NT2/D1 (cell line): ENCODE data around the gene PCCB.
A peak's percentile ranks its signal among the peaks of the same experiment; 100 is the strongest.
"Not testable (repeated sequence)": the region's sequence is repeated elsewhere in the genome, so short reads cannot be mapped to it uniquely, and the experiment has no call there.

Source experiments
- DNase-seq: peaks from one replicate; pipeline ENCODE4 v3.0.0-alpha.2; 2011; ENCODE audit warnings: low read depth, low spot score
- H3K27me3 ChIP-seq: 2 replicates; pipeline ENCODE4 v1.6.0; 2011; ENCODE audit warnings: mild to moderate bottlenecking; ENCODE audit not compliant: insufficient read length, insufficient read depth
- H3K36me3 ChIP-seq: 2 replicates; pipeline ENCODE4 v1.6.1; 2011; ENCODE audit warnings: mild to moderate bottlenecking, low read length, mixed read lengths; ENCODE audit not compliant: insufficient read depth, insufficient read length
- H3K4me1 ChIP-seq: 2 replicates; pipeline ENCODE4 v1.5.1; 2011; ENCODE audit not compliant: insufficient read depth, insufficient read length
- H3K4me3 ChIP-seq: 2 replicates; pipeline ENCODE4 v1.5.1; 2011; ENCODE audit warnings: low read depth; ENCODE audit not compliant: insufficient read length
- H3K9ac ChIP-seq: 2 replicates; pipeline ENCODE4 v1.6.0; 2011; ENCODE audit warnings: low read depth; ENCODE audit not compliant: insufficient read length
- H3K9me3 ChIP-seq: 2 replicates; pipeline ENCODE4 v1.5.1; 2011; ENCODE audit warnings: mild to moderate bottlenecking, low read length; ENCODE audit not compliant: insufficient read depth
- SUZ12 ChIP-seq: IDR thresholded peaks from 2 replicates; pipeline ENCODE4 v1.6.1; 2011; ENCODE audit not compliant: insufficient read length, insufficient read depth; ENCODE audit errors: extremely low read depth
- YY1 ChIP-seq: IDR thresholded peaks from 2 replicates; pipeline ENCODE4 v1.6.1; 2011; ENCODE audit not compliant: insufficient read length, insufficient read depth
- ZNF274 ChIP-seq: IDR thresholded peaks from 2 replicates; pipeline ENCODE4 v1.6.1; 2011; ENCODE audit warnings: mild to moderate bottlenecking, low read depth, low read length

PCCB gene

GRCh38 chr3:136249593-136249992 is 547 bp upstream of the PCCB start:
- TF ChIP-seq ZNF274 (no peak), SUZ12 (no peak), YY1 (no peak)
- Histone ChIP-seq H3K27me3 (no peaks in the 10 kb centered on the region), H3K9ac (peak overlapping the region; percentile 96), H3K9me3 (no peaks in the 10 kb centered on the region), H3K4me3 (peak overlapping the region; percentile 80), H3K36me3 (no peaks in the 10 kb centered on the region), H3K4me1 (peaks cover 10% of the 10 kb centered on the region)
- no peak for DNase-seq

DNA sequence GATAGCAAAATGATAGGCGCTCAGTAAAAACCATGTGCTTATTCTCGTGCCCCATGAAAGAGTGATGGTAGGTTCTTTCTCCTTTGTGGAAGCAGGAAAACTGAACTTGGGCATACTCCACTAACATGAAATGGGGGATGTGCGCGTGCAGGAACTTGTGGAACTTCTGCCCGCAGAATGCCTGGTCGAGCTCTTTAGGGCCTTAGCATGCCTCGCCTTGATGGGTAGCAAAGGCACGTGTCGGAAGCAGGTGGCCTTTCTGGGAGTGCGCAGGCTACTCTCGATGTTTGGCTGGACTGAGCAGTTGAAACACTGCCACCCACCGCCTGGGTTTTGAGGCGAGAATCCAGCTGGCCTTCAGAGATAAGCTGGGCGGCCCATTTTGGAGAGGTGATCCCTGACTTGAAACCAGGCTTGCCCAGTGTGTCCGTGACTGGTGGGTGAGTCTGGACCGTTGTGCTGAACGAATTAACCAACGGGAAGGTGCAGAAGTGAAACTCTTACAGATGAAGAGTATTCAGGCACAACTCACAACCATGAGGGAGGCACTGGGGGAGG is 842 bp downstream of the PCCB start:
- DNase-seq = no peak
- TF ChIP-seq ZNF274 (no peak), SUZ12 (no peak), YY1 (no peak)

DNA sequence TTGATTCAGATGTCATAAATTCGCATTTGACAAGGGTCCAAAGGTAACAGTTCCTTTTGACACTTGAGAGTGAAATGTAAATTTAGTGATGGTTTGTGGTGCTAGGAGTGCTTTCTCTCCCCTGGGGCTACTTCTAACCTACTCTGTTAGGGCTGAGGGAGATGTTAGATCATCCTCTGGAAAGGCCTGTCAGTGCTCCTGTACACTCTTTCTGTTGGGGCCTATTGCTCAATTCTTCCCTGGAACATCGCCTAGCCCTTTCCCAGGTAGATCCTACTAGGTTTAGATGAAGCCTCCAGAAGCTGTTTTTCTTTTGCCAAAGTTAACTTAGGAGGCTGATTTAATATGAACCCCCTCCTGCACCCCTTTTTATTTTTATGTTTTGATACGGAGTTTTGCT is 1.4 kb downstream of the PCCB start:
- Histone ChIP-seq H3K36me3 (peaks cover 13% of the 10 kb centered on the region), H3K4me3 (peak overlapping the region; percentile 80), H3K9me3 (no peaks in the 10 kb centered on the region), H3K27me3 (no peaks in the 10 kb centered on the region), H3K9ac (peak overlapping the region; percentile 96), H3K4me1 (peaks cover 10% of the 10 kb centered on the region)
- DNase-seq = no peak
- TF ChIP-seq YY1 (no peak), ZNF274 (no peak), SUZ12 (no peak)

More for the DNA sequence above, 842 bp downstream of the PCCB start:
- no peaks in the 10 kb centered on the region for H3K27me3 ChIP-seq
- H3K9ac ChIP-seq = peak overlapping the region; percentile 96
- H3K36me3 ChIP-seq = peaks cover 8% of the 10 kb centered on the region
- H3K4me1 ChIP-seq = peaks cover 10% of the 10 kb centered on the region
- H3K9me3 ChIP-seq = no peaks in the 10 kb centered on the region
- H3K4me3 ChIP-seq = peak overlapping the region; percentile 80

DNA sequence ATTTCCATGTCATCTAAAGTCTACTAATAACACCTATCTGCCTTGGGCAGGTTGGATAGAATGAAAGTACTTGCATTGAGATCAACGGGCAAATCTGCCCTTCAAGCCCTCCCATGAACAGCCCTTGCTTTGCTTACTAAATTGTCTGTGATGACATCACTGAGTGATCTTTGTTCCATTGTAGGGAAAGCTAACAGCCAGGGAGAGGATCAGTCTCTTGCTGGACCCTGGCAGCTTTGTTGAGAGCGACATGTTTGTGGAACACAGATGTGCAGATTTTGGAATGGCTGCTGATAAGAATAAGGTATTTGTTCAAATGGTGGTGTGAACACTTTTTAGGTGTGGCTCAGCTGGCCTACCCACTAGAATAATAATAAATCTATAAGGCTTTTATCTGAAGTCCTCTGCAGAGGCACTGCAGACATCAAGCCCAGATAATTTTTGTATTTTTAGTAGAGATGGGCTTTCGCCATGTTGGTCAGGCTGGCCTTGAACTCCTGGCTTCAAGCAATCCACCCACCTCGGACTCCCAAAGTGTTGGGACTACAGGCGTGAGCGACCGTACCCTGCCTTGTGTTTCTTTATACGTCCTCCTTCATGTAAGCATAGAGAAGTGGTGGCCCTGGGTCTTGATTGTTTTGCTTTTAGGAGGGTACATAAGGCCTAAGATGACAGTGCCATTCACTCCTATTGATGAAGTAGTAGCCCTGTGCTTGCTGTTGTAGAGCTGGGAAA is 5.7 kb downstream of the PCCB start:
- peaks cover 48% of the 10 kb centered on the region for H3K36me3 ChIP-seq
- no peaks in the 10 kb centered on the region for H3K9me3 ChIP-seq
- H3K9ac ChIP-seq = no peak overlapping the region
- H3K27me3 ChIP-seq = no peaks in the 10 kb centered on the region
- no peak for DNase-seq
- H3K4me1 ChIP-seq = peaks cover 7% of the 10 kb centered on the region
- H3K4me3 ChIP-seq = no peak overlapping the region
- TF ChIP-seq YY1 = no peak
- no peak for TF ChIP-seq ZNF274
- TF ChIP-seq SUZ12 = no peak

DNA sequence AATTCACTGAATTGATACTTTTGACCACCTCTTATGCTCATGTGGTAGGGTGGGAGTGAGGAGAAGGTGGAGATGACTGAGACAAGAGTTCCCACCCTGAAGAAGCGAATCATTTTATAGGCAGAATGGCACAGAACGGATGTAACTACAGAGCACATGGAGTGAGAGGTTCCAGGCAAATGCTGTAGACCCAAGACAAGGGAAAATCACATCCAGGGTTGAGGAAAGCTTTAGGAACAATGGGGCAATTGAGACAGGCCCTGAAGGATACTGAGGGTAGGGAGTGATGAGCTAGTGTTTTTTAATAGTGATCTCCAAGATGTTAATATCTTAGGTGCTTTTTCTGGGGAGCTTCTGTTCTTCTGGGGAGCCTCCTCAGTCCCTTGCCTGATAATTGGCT is 8.1 kb downstream of the PCCB start:
- no peaks in the 10 kb centered on the region for H3K27me3 ChIP-seq
- no peak overlapping the region for H3K4me3 ChIP-seq
- H3K9me3 ChIP-seq = no peaks in the 10 kb centered on the region
- no peaks in the 10 kb centered on the region for H3K4me1 ChIP-seq
- no peak overlapping the region for H3K9ac ChIP-seq
- H3K36me3 ChIP-seq = peaks cover 69% of the 10 kb centered on the region
- DNase-seq = no peak
- no peak for TF ChIP-seq SUZ12
- no peak for TF ChIP-seq YY1
- TF ChIP-seq ZNF274 = no peak

DNA sequence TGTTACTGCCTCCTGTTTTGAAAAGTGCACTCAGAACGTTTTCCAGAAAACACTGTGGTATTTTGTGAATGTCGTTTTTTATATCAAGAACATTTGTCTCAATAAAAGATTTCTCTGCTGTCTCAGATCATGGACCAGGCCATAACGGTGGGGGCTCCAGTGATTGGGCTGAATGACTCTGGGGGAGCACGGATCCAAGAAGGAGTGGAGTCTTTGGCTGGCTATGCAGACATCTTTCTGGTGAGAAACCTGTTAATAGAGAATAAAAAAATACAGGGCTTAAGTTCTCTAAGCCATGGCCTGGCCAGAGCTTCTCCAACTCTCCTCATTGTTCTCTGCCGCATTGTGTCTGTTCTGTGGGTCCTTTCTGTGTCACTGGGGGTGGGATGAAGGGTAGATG is 11.7 kb downstream of the PCCB start:
- TF ChIP-seq SUZ12 (no peak), YY1 (no peak), ZNF274 (no peak)
- Histone ChIP-seq H3K27me3 (no peaks in the 10 kb centered on the region), H3K4me3 (no peak overlapping the region), H3K4me1 (no peaks in the 10 kb centered on the region), H3K36me3 (peaks cover 61% of the 10 kb centered on the region), H3K9ac (no peak overlapping the region), H3K9me3 (no peaks in the 10 kb centered on the region)
- DNase-seq = no peak

DNA sequence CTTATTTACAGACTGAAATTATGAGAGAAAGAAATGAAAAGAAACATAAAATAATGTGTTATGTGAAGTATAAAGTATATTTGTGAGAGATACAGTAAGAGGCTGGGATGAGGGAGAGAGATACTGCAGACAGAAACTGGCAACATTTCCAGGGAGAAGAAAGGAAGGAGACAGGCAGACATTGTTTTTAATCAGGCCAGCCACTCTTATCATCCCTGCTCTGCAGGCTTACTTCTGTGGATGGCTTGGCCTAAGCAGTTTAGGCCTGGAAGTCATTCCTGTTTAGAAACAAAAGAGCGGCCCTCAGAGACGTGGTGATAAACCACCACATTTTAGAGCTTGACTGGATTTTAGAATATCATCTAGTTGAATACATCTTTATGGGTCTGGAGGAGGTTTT is 12.4 kb downstream of the PCCB start:
- Histone ChIP-seq H3K4me3 (no peak overlapping the region), H3K36me3 (peaks cover 57% of the 10 kb centered on the region), H3K27me3 (no peaks in the 10 kb centered on the region), H3K4me1 (no peaks in the 10 kb centered on the region), H3K9me3 (no peaks in the 10 kb centered on the region), H3K9ac (no peak overlapping the region)
- DNase-seq = no peak
- TF ChIP-seq ZNF274 (no peak), SUZ12 (no peak), YY1 (no peak)

GRCh38 chr3:136263251-136263650 is 13.1 kb downstream of the PCCB start:
- no peak overlapping the region for H3K4me3 ChIP-seq
- no peak overlapping the region for H3K9ac ChIP-seq
- no peak for TF ChIP-seq SUZ12
- no peak for TF ChIP-seq ZNF274
- no peak for TF ChIP-seq YY1
- no peaks in the 10 kb centered on the region for H3K27me3 ChIP-seq
- no peaks in the 10 kb centered on the region for H3K4me1 ChIP-seq
- peaks cover 52% of the 10 kb centered on the region for H3K36me3 ChIP-seq
- DNase-seq = no peak
- H3K9me3 ChIP-seq = no peaks in the 10 kb centered on the region

GRCh38 chr3:136266468-136267125 is 16.5 kb downstream of the PCCB start:
- H3K27me3 ChIP-seq, DNase-seq, H3K9ac ChIP-seq, H3K4me3 ChIP-seq, H3K4me1 ChIP-seq, H3K9me3 ChIP-seq: not testable (repeated sequence)
- peaks cover 30% of the 10 kb centered on the region for H3K36me3 ChIP-seq
